ENCODE data around the gene GBX1.

The GBX1 gene

GRCh38 chr7:151167197-151167961 is at the start of gene GBX1:
Gene GBX1 (minus strand): TSS chr7:151167694. CDS start chr7:151167548, 146 bp downstream.
- no peak for DNase-seq

GRCh38 chr7:151215396-151215795 is 47.9 kb upstream of the GBX1 start:
- DNase-seq: no peak

- DNase-seq: no peak
Observed at GRCh38 chr7:151213826-151214225, 46.3 kb upstream of the GBX1 start.

- DNase-seq: no peak
Observed at GRCh38 chr7:151212626-151213025, 45.1 kb upstream of the GBX1 start.

- DNase-seq: no peak
Observed at GRCh38 chr7:151211155-151211772, 43.8 kb upstream of the GBX1 start.

- no peak for DNase-seq
Observed at GRCh38 chr7:151210087-151210854, 42.8 kb upstream of the GBX1 start, which contains the start of gene H2BK1. Gene H2BK1 (minus strand): TSS chr7:151210488. CDS start chr7:151210318, 170 bp downstream.

GRCh38 chr7:151209588-151209987 is 42.1 kb upstream of the GBX1 start:
- DNase-seq: no peak

- DNase-seq: no peak
Observed at GRCh38 chr7:151208253-151208862, 40.9 kb upstream of the GBX1 start.

GRCh38 chr7:151207804-151208203 is 40.3 kb upstream of the GBX1 start:
- DNase-seq: no peak

GRCh38 chr7:151207315-151207714 is 39.8 kb upstream of the GBX1 start:
- DNase-seq: no peak

- DNase-seq: peak; percentile 32 to 68
Observed at GRCh38 chr7:151206914-151207313, 39.4 kb upstream of the GBX1 start.

GRCh38 chr7:151205730-151206129 is 38.2 kb upstream of the GBX1 start:
- no peak for DNase-seq

GRCh38 chr7:151204383-151205032 is 37.0 kb upstream of the GBX1 start:
- DNase-seq: no peak

- no peak for DNase-seq
Observed at GRCh38 chr7:151202836-151203235, 35.3 kb upstream of the GBX1 start.

GRCh38 chr7:151201751-151202150 is 34.3 kb upstream of the GBX1 start:
- DNase-seq: no peak

GRCh38 chr7:151201344-151201743 is 33.9 kb upstream of the GBX1 start:
- DNase-seq: no peak

- DNase-seq: no peak
Observed at GRCh38 chr7:151198945-151199848, 31.7 kb upstream of the GBX1 start.

GRCh38 chr7:151197932-151198331 is 30.4 kb upstream of the GBX1 start:
- no peak for DNase-seq

GRCh38 chr7:151195616-151196450 is 28.3 kb upstream of the GBX1 start:
- DNase-seq: no peak

- no peak for DNase-seq
Observed at GRCh38 chr7:151194188-151194587, 26.7 kb upstream of the GBX1 start.
